ENCODE data around the gene CDRT4. TPM values are rescaled to one million over a fixed set of nuclear protein-coding genes. Genes with fewer than 3 reads are reported as not detected.

CDRT4 gene
- total and polyA plus RNA-seq, 5 donors from 2014 or later = 0.22 to 21.0 (median 1.6) TPM

DNA sequence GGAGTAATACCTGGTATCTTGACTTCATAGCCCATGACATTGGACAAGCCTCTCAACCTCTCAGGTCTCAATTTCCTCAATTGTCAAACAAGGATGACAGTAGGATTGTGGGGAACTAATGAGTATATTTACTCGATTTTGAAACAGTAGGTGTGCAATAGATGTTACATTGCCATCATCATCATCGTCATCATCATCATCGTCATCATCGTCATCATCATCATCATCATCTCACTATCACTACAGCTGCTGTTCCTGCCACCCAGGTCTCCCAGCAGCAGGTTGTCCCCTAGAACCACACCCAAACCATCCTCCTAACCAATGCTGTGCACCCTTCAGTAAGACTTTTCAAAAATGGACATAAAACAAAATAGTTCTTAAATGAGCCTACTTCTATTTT, 24.8 kb upstream of the CDRT4 start:
- Histone ChIP-seq H3K4me3 (ENCODE audit: low read depth, low read length) (no peak overlapping the region), H3K27me3 (ENCODE audit: control insufficient read depth, insufficient read depth, low read length) (no peaks in the 10 kb centered on the region), H3K27ac (ENCODE audit: insufficient read depth, low read length, poor library complexity, severe bottlenecking) (no peak overlapping the region), H3K36me3 (ENCODE audit: control insufficient read depth, insufficient read depth, low read length) (peaks cover 15% of the 10 kb centered on the region), H3K9me3 (ENCODE audit: control insufficient read depth in 2 of 2, low read length in 2 of 2) (no peaks in the 10 kb centered on the region), H3K4me1 (ENCODE audit: control insufficient read depth, insufficient read depth, low read length, poor library complexity, severe bottlenecking) (no peaks in the 10 kb centered on the region)
- no peaks in the 10 kb centered on the region for H3K9me3 Mint-ChIP-seq
- ATAC-seq (ENCODE audit: low read depth in 2 of 2) (no peak), DNase-seq (no peak)
- no peaks in the 10 kb centered on the region for H3K27me3 Mint-ChIP-seq
- H3K4me1 Mint-ChIP-seq = no peaks in the 10 kb centered on the region
- H3K27ac Mint-ChIP-seq = no peak overlapping the region
- no peak overlapping the region for H3K4me3 Mint-ChIP-seq
- peaks cover 35% of the 10 kb centered on the region for H3K36me3 Mint-ChIP-seq

DNA sequence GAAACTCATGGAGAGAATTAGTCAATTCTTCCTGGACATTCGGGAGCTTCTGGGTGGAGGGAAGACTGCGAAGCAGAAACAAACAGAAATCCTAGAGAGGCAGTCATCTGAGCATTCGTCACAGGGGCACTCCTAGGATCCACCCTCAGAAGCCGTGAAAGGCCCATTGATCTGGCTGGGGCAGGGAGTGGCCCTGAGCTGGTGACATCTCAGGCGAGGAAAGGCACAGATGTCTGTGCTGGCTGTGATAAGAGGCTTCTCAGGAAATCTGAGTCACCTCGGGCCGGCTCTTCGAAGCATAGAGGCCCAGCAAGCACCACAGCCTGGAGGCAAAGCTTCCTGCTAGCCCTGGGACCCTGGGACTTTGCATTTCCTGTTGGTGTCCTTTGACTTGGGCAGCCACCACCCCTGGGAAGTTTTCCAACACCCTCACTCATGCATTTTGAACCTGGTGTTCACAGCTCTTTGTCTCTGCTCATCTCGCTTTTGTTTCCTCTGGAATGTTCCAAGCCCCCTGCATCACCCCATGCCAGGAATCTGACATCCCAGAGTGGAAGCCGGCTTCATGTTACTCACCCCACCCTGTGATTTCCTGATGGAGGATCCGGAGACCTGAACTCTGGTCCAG, 23.3 kb upstream of the CDRT4 start:
- ATAC-seq (ENCODE audit: low read depth in 2 of 2) = no peak
- H3K27ac Mint-ChIP-seq = no peak overlapping the region

DNA sequence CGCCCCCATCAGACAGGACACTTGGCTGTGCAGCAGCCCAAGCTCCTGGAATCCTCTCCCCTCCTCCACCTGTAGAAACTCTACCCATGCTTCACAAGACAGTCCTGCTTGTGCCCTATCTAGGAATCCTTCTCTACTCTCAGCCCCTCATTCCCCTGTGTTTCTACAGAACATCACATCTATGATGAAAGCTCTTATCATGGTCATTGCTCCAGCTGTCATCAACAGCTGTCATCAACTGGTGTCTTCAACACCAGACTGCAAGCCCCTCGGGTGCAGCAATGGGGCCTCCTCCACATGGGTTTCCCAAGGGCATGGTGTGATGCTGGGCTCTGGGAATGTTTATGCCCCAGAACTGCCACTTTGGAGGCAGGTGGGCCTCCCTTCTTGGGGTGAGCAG, 21.1 kb upstream of the CDRT4 start:
- Mint-ChIP-seq H3K27ac (peak overlapping the region in 1 of 3 donors; percentile 46), H3K4me1 (peaks cover 0 to 10% (median 0%) of the 10 kb centered on the region in 4 donors), H3K4me3 (no peak overlapping the region), H3K36me3 (peaks cover 25% of the 10 kb centered on the region), H3K9me3 (no peaks in the 10 kb centered on the region), H3K27me3 (no peaks in the 10 kb centered on the region)
- no peak for ATAC-seq (ENCODE audit: low read depth in 2 of 2)
- Histone ChIP-seq H3K27me3 (ENCODE audit: control insufficient read depth, insufficient read depth, low read length) (no peaks in the 10 kb centered on the region), H3K9me3 (ENCODE audit: control insufficient read depth in 2 of 2, low read length in 2 of 2) (no peaks in the 10 kb centered on the region), H3K27ac (ENCODE audit: insufficient read depth, low read length, poor library complexity, severe bottlenecking) (no peak overlapping the region), H3K4me3 (ENCODE audit: low read depth, low read length) (no peak overlapping the region), H3K4me1 (ENCODE audit: control insufficient read depth, insufficient read depth, low read length, poor library complexity, severe bottlenecking) (no peaks in the 10 kb centered on the region), H3K36me3 (ENCODE audit: control insufficient read depth, insufficient read depth, low read length) (peaks cover 5% of the 10 kb centered on the region)
- no peak for DNase-seq

More for the DNA sequence above, 23.3 kb upstream of the CDRT4 start:
- Mint-ChIP-seq H3K9me3 (no peaks in the 10 kb centered on the region), H3K4me1 (no peaks in the 10 kb centered on the region), H3K36me3 (peaks cover 29% of the 10 kb centered on the region), H3K4me3 (peak overlapping the region in 1 of 4 donors; percentile 29), H3K27me3 (no peaks in the 10 kb centered on the region)
- no peaks in the 10 kb centered on the region for H3K4me1 ChIP-seq (ENCODE audit: control insufficient read depth, insufficient read depth, low read length, poor library complexity, severe bottlenecking)
- no peak for DNase-seq
- no peak overlapping the region for H3K4me3 ChIP-seq (ENCODE audit: low read depth, low read length)
- H3K27me3 ChIP-seq (ENCODE audit: control insufficient read depth, insufficient read depth, low read length) = no peaks in the 10 kb centered on the region
- no peaks in the 10 kb centered on the region for H3K9me3 ChIP-seq (ENCODE audit: control insufficient read depth in 2 of 2, low read length in 2 of 2)
- H3K36me3 ChIP-seq (ENCODE audit: control insufficient read depth, insufficient read depth, low read length) = peaks cover 4% of the 10 kb centered on the region
- H3K27ac ChIP-seq (ENCODE audit: insufficient read depth, low read length, poor library complexity, severe bottlenecking) = no peak overlapping the region

DNA sequence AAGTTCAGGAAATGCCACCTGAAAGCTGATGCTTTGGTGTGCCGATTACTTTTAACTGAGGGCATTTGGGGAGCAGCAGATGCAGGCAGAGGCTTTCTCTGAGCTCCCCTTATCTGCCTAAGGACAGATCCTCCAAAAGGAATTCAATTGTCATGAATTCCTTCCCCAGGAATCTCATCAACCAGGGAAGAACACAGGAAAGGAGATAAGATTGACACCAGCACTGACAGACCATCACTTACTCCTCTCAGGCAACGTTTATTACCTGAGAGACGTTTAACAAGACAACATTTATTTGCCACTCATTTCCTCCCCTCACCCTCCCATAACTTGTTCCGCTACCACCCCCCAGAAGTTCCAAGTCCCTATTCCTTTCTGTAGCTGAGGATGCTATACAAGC, 17.6 kb upstream of the CDRT4 start:
- Mint-ChIP-seq H3K36me3 (peaks cover 30% of the 10 kb centered on the region), H3K27ac (peak overlapping the region in 1 of 3 donors; percentile 85), H3K4me3 (no peak overlapping the region), H3K4me1 (peaks cover 0 to 10% (median 0%) of the 10 kb centered on the region in 4 donors), H3K27me3 (no peaks in the 10 kb centered on the region), H3K9me3 (no peaks in the 10 kb centered on the region)
- H3K27me3 ChIP-seq (ENCODE audit: control insufficient read depth, insufficient read depth, low read length) = no peaks in the 10 kb centered on the region
- H3K4me1 ChIP-seq (ENCODE audit: control insufficient read depth, insufficient read depth, low read length, poor library complexity, severe bottlenecking) = no peaks in the 10 kb centered on the region
- no peak for DNase-seq
- ATAC-seq (ENCODE audit: low read depth in 2 of 2) = no peak
- H3K27ac ChIP-seq (ENCODE audit: insufficient read depth, low read length, poor library complexity, severe bottlenecking) = no peak overlapping the region
- no peak overlapping the region for H3K4me3 ChIP-seq (ENCODE audit: low read depth, low read length)
- peaks cover 12% of the 10 kb centered on the region for H3K36me3 ChIP-seq (ENCODE audit: control insufficient read depth, insufficient read depth, low read length)
- no peaks in the 10 kb centered on the region for H3K9me3 ChIP-seq (ENCODE audit: control insufficient read depth in 2 of 2, low read length in 2 of 2)

DNA sequence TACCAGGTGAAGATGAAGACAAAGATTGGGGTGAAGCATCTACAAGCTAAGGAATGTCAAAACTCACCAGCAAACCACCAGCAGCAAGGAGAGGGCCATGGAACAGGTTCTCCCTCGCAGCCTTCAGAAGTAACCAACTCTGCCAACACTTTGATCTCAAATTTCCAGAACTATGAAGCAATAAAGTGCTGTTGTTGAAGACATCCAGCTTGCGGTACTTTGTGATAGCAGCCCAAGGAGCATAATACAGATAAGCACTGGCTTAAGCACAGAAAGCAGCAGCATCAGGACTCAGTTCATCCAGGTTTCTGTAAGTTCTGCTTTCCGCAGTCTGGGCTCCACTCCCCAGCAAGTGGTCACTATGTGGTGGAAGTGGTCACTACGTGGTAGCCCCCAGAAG, 16.0 kb upstream of the CDRT4 start:
- Histone ChIP-seq H3K36me3 (ENCODE audit: control insufficient read depth, insufficient read depth, low read length) (peaks cover 12% of the 10 kb centered on the region), H3K9me3 (ENCODE audit: control insufficient read depth in 2 of 2, low read length in 2 of 2) (no peaks in the 10 kb centered on the region), H3K27me3 (ENCODE audit: control insufficient read depth, insufficient read depth, low read length) (no peaks in the 10 kb centered on the region), H3K27ac (ENCODE audit: insufficient read depth, low read length, poor library complexity, severe bottlenecking) (no peak overlapping the region), H3K4me1 (ENCODE audit: control insufficient read depth, insufficient read depth, low read length, poor library complexity, severe bottlenecking) (no peaks in the 10 kb centered on the region), H3K4me3 (ENCODE audit: low read depth, low read length) (no peak overlapping the region)
- peaks cover 0 to 15% (median 1%) of the 10 kb centered on the region in 4 donors for H3K4me1 Mint-ChIP-seq
- no peaks in the 10 kb centered on the region for H3K27me3 Mint-ChIP-seq
- peaks cover 35% of the 10 kb centered on the region for H3K36me3 Mint-ChIP-seq
- DNase-seq (no peak), ATAC-seq (ENCODE audit: low read depth in 2 of 2) (no peak)
- no peaks in the 10 kb centered on the region for H3K9me3 Mint-ChIP-seq
- no peak overlapping the region for H3K27ac Mint-ChIP-seq
- H3K4me3 Mint-ChIP-seq = no peak overlapping the region

DNA sequence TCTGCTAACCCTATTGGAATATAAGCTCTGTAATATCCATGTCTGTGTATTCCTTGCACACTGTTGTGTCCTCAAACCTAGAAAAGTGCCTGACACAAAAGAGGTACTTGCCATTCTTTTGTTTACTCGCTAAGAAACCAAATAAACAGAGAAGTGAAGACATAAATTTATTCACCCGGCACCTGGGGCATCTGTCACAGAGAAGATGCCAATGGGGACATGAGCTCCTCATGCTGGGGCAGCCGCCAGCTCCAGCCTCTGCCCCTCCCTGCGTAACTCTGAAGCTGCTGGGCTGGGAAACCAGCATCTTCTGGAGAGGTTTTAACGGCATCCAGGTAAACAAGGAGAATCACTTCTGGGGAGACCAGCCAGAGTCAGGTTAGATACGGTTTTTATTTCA, 15.1 kb upstream of the CDRT4 start:
- peaks cover 31% of the 10 kb centered on the region for H3K36me3 Mint-ChIP-seq
- H3K4me3 Mint-ChIP-seq = no peak overlapping the region
- H3K27me3 ChIP-seq (ENCODE audit: control insufficient read depth, insufficient read depth, low read length) = no peaks in the 10 kb centered on the region
- peaks cover 0 to 15% (median 1%) of the 10 kb centered on the region in 4 donors for H3K4me1 Mint-ChIP-seq
- ATAC-seq (ENCODE audit: low read depth in 2 of 2) = no peak
- H3K4me1 ChIP-seq (ENCODE audit: control insufficient read depth, insufficient read depth, low read length, poor library complexity, severe bottlenecking) = no peaks in the 10 kb centered on the region
- H3K27ac Mint-ChIP-seq = no peak overlapping the region
- no peaks in the 10 kb centered on the region for H3K9me3 Mint-ChIP-seq
- H3K4me3 ChIP-seq (ENCODE audit: low read depth, low read length) = no peak overlapping the region
- H3K27me3 Mint-ChIP-seq = no peaks in the 10 kb centered on the region
- peaks cover 12% of the 10 kb centered on the region for H3K36me3 ChIP-seq (ENCODE audit: control insufficient read depth, insufficient read depth, low read length)
- H3K9me3 ChIP-seq (ENCODE audit: control insufficient read depth in 2 of 2, low read length in 2 of 2) = no peaks in the 10 kb centered on the region
- no peak for DNase-seq
- H3K27ac ChIP-seq (ENCODE audit: insufficient read depth, low read length, poor library complexity, severe bottlenecking) = no peak overlapping the region

DNA sequence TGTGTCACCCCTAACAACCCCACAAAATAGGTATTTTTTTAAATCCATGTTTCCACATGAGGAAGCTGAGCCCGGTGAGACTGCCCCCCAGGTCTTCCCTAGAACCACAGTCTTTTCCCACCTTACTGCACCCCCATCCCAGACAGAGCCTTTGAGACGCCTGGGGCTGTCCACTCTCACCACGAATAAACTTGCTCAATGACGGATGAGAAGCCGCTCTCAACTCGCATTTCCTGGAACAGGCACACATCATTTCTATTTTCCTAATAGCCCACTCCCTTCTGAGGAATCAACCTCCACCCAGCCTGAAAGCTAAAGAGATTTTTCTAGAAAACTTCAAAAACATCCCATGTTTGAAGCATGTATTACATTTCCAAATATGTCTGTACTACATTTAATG, 14.1 kb upstream of the CDRT4 start:
- DNase-seq (no peak), ATAC-seq (ENCODE audit: low read depth in 2 of 2) (no peak)
- no peaks in the 10 kb centered on the region for H3K4me1 ChIP-seq (ENCODE audit: control insufficient read depth, insufficient read depth, low read length, poor library complexity, severe bottlenecking)
- no peaks in the 10 kb centered on the region for H3K27me3 ChIP-seq (ENCODE audit: control insufficient read depth, insufficient read depth, low read length)
- Mint-ChIP-seq H3K27ac (no peak overlapping the region), H3K4me3 (no peak overlapping the region), H3K27me3 (no peaks in the 10 kb centered on the region), H3K4me1 (peaks cover 0 to 15% (median 2%) of the 10 kb centered on the region in 4 donors), H3K9me3 (no peaks in the 10 kb centered on the region), H3K36me3 (peaks cover 35% of the 10 kb centered on the region)
- no peaks in the 10 kb centered on the region for H3K9me3 ChIP-seq (ENCODE audit: control insufficient read depth in 2 of 2, low read length in 2 of 2)
- H3K4me3 ChIP-seq (ENCODE audit: low read depth, low read length) = no peak overlapping the region
- no peak overlapping the region for H3K27ac ChIP-seq (ENCODE audit: insufficient read depth, low read length, poor library complexity, severe bottlenecking)
- H3K36me3 ChIP-seq (ENCODE audit: control insufficient read depth, insufficient read depth, low read length) = peaks cover 12% of the 10 kb centered on the region

DNA sequence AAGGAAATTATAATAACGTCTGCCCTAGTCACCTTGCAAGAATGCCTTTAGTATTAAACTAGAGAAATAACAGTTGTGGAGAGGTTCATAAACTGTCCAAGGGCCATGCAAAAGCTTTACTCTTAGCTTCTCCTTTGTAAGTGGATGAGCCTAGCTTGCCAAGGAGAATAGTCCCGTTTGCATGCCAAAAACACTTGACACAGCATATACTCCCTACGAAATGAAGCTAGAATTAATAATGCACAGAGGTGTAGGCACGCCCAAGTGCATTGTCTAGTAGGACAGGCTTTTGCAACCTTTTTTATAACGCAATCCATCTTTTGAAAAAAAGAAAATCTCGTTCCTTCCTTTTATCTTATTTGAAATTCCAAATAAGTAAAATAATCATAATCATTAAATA, 12.8 kb upstream of the CDRT4 start:
- H3K9me3 Mint-ChIP-seq = no peaks in the 10 kb centered on the region
- ATAC-seq (ENCODE audit: low read depth in 2 of 2) = no peak
- no peaks in the 10 kb centered on the region for H3K27me3 Mint-ChIP-seq
- H3K4me3 ChIP-seq (ENCODE audit: low read depth, low read length) = no peak overlapping the region
- H3K36me3 ChIP-seq (ENCODE audit: control insufficient read depth, insufficient read depth, low read length) = peaks cover 12% of the 10 kb centered on the region
- no peaks in the 10 kb centered on the region for H3K9me3 ChIP-seq (ENCODE audit: control insufficient read depth in 2 of 2, low read length in 2 of 2)
- peaks cover 0 to 15% (median 2%) of the 10 kb centered on the region in 4 donors for H3K4me1 Mint-ChIP-seq
- peaks cover 45% of the 10 kb centered on the region for H3K36me3 Mint-ChIP-seq
- H3K4me3 Mint-ChIP-seq = no peak overlapping the region
- no peaks in the 10 kb centered on the region for H3K4me1 ChIP-seq (ENCODE audit: control insufficient read depth, insufficient read depth, low read length, poor library complexity, severe bottlenecking)
- no peak for DNase-seq
- H3K27ac Mint-ChIP-seq = no peak overlapping the region
- no peaks in the 10 kb centered on the region for H3K27me3 ChIP-seq (ENCODE audit: control insufficient read depth, insufficient read depth, low read length)
- H3K27ac ChIP-seq (ENCODE audit: insufficient read depth, low read length, poor library complexity, severe bottlenecking) = no peak overlapping the region
